DND-41 (cell line): ENCODE measurements around the gene PPA2.

Experiments
- ATAC-seq: fragments of 200-7000 bp; cut with Tn5 transposase; 3 replicates; pipeline ENCODE4 v1.9.1; 2021; ENCODE audit warnings: low read depth; ENCODE audit not compliant: insufficient read depth
- DNase-seq: peaks from one replicate; pipeline ENCODE4 v3.0.0-alpha.2; 2020
- H2AFZ ChIP-seq: 2 replicates; pipeline ENCODE4 v1.6.0; 2012; ENCODE audit warnings: low read depth, low read length
- H3K27ac ChIP-seq: 2 replicates; pipeline ENCODE4 v1.5.1; 2012; ENCODE audit warnings: low read length, inconsistent platforms
- H3K27me3 ChIP-seq: fragments of 200-600 bp; sonication (generic); 2 replicates; pipeline ENCODE4 v1.6.0; 2012; ENCODE audit warnings: low read length, mild to moderate bottlenecking, inconsistent platforms; ENCODE audit not compliant: insufficient read depth, poor library complexity
- H3K36me3 ChIP-seq: 2 replicates; pipeline ENCODE4 v1.5.1; 2012; ENCODE audit warnings: low read length, inconsistent platforms; ENCODE audit not compliant: insufficient read depth
- H3K4me1 ChIP-seq: 2 replicates; pipeline ENCODE4 v1.5.1; 2012; ENCODE audit warnings: mild to moderate bottlenecking, low read length; ENCODE audit not compliant: insufficient read depth
- H3K4me2 ChIP-seq: 2 replicates; pipeline ENCODE4 v1.6.0; 2012; ENCODE audit warnings: mild to moderate bottlenecking, moderate library complexity, low read length, inconsistent platforms; ENCODE audit not compliant: insufficient read depth
- H3K4me3 ChIP-seq, 2 experiments: fragments of 200-600 bp in 1 of 2; shearing (Covaris generic) in 1 of 2; 2 replicates each; pipeline ENCODE4 v1.5.1; 2012 to 2016; ENCODE audit warnings: inconsistent platforms in 2 of 2, low read length in 2 of 2, mild to moderate bottlenecking in 2 of 2, low read depth in 1 of 2, moderate library complexity in 1 of 2
- H3K79me2 ChIP-seq: 2 replicates; pipeline ENCODE4 v1.6.0; 2012; ENCODE audit warnings: low read length, inconsistent platforms; ENCODE audit not compliant: insufficient read depth
- H3K9ac ChIP-seq: 2 replicates; pipeline ENCODE4 v1.6.0; 2012; ENCODE audit warnings: low read depth, mild to moderate bottlenecking, inconsistent platforms, low read length, moderate library complexity
- H3K9me3 ChIP-seq: 2 replicates; pipeline ENCODE4 v1.5.1; 2012; ENCODE audit warnings: low read length, moderate library complexity, mild to moderate bottlenecking, inconsistent platforms; ENCODE audit not compliant: insufficient read depth, severe bottlenecking
- H4K20me1 ChIP-seq: 2 replicates; pipeline ENCODE4 v1.6.0; 2012; ENCODE audit warnings: low read length; ENCODE audit not compliant: insufficient read depth
- CTCF ChIP-seq: IDR thresholded peaks from 2 replicates; pipeline ENCODE4 v1.5.1; 2012; ENCODE audit warnings: borderline replicate concordance, low read length, moderate library complexity, mild to moderate bottlenecking; ENCODE audit not compliant: poor library complexity, severe bottlenecking; ENCODE audit errors: extremely low read depth
- EZH2 ChIP-seq: IDR thresholded peaks from 3 replicates; pipeline ENCODE4 v1.6.1; 2012; ENCODE audit warnings: borderline replicate concordance, low read depth, mild to moderate bottlenecking, moderate library complexity, low read length, inconsistent platforms; ENCODE audit not compliant: severe bottlenecking

The PPA2 gene

GRCh38 chr4:105329081-105329480, 144.8 kb downstream of the PPA2 start:
- Histone ChIP-seq H2AFZ (no peak overlapping the region), H3K79me2 (no peaks in the 10 kb centered on the region), H3K9me3 (no peaks in the 10 kb centered on the region), H3K36me3 (no peaks in the 10 kb centered on the region), H3K27me3 (no peaks in the 10 kb centered on the region), H3K9ac (no peak overlapping the region), H3K4me2 (no peak overlapping the region), H3K4me3 (no peak overlapping the region), H4K20me1 (no peaks in the 10 kb centered on the region), H3K27ac (no peak overlapping the region), H3K4me1 (no peaks in the 10 kb centered on the region)
- DNase-seq = peak; percentile 43
- peak; percentile 100 for ATAC-seq
- TF ChIP-seq EZH2 = no peak
- TF ChIP-seq CTCF = no peak

GRCh38 chr4:105327956-105328355, 145.9 kb downstream of the PPA2 start:
- no peak overlapping the region for H3K27ac ChIP-seq
- no peak overlapping the region for H3K4me3 ChIP-seq
- TF ChIP-seq CTCF = no peak
- no peak for TF ChIP-seq EZH2
- H3K4me2 ChIP-seq = no peak overlapping the region
- H3K79me2 ChIP-seq = no peaks in the 10 kb centered on the region
- DNase-seq (no peak), ATAC-seq (no peak)
- no peak overlapping the region for H2AFZ ChIP-seq
- no peaks in the 10 kb centered on the region for H3K27me3 ChIP-seq
- no peak overlapping the region for H3K9ac ChIP-seq
- no peaks in the 10 kb centered on the region for H3K4me1 ChIP-seq
- no peaks in the 10 kb centered on the region for H3K36me3 ChIP-seq
- H4K20me1 ChIP-seq = no peaks in the 10 kb centered on the region
- H3K9me3 ChIP-seq = no peaks in the 10 kb centered on the region

GRCh38 chr4:105327222-105327621, 146.6 kb downstream of the PPA2 start:
- no peak overlapping the region for H3K27ac ChIP-seq
- H2AFZ ChIP-seq = no peak overlapping the region
- no peaks in the 10 kb centered on the region for H4K20me1 ChIP-seq
- DNase-seq = no peak
- no peak for TF ChIP-seq CTCF
- TF ChIP-seq EZH2 = no peak
- no peak overlapping the region for H3K4me2 ChIP-seq
- H3K79me2 ChIP-seq = no peaks in the 10 kb centered on the region
- H3K9ac ChIP-seq = no peak overlapping the region
- no peaks in the 10 kb centered on the region for H3K9me3 ChIP-seq
- no peaks in the 10 kb centered on the region for H3K36me3 ChIP-seq
- no peaks in the 10 kb centered on the region for H3K27me3 ChIP-seq
- no peaks in the 10 kb centered on the region for H3K4me1 ChIP-seq
- ATAC-seq = no peak
- H3K4me3 ChIP-seq = no peak overlapping the region
